GM23338 (cell line): Measurements from ENCODE around the gene ANKRD27. TPM values are rescaled to one million over a fixed set of nuclear protein-coding genes. Genes with fewer than 3 reads are reported as not detected.

ENCODE experiments used
- ATAC-seq: fragments of 200-7000 bp; cut with Tn5 transposase; 3 replicates; pipeline ENCODE4 v1.9.1; 2020
- DNase-seq: peaks from one replicate; pipeline ENCODE4 v3.0.0-alpha.2; 2015; ENCODE audit warnings: low spot score
- H2AFZ ChIP-seq: fragments of 200-600 bp; sonication (generic); 2 replicates; pipeline ENCODE4 v1.8.0; 2016; ENCODE audit warnings: antibody characterized with exemption, mild to moderate bottlenecking, moderate library complexity
- H3F3A ChIP-seq: fragments of 200-600 bp; sonication (generic); replicated peaks from 2 replicates; pipeline ENCODE4 v1.8.0; 2017; ENCODE audit warnings: antibody characterized with exemption, mixed run types, low read depth
- H3K27ac ChIP-seq: fragments of 200-600 bp; sonication (generic); 2 replicates; pipeline ENCODE4 v1.6.1; 2016; ENCODE audit warnings: low read depth
- H3K27me3 ChIP-seq: fragments of 200-600 bp; sonication (generic); 2 replicates; pipeline ENCODE4 v1.8.0; 2016; ENCODE audit warnings: mild to moderate bottlenecking, mixed run types, moderate library complexity; ENCODE audit not compliant: insufficient read depth
- H3K36me3 ChIP-seq: fragments of 200-600 bp; sonication (generic); 2 replicates; pipeline ENCODE4 v1.8.0; 2016; ENCODE audit warnings: mild to moderate bottlenecking; ENCODE audit not compliant: insufficient read depth
- H3K4me1 ChIP-seq: fragments of 200-600 bp; sonication (generic); 2 replicates; pipeline ENCODE4 v1.8.0; 2016; ENCODE audit warnings: mild to moderate bottlenecking, moderate library complexity; ENCODE audit not compliant: insufficient read depth
- H3K4me2 ChIP-seq: fragments of 200-600 bp; sonication (generic); 2 replicates; pipeline ENCODE4 v1.7.1; 2017; ENCODE audit warnings: mixed run types
- H3K4me3 ChIP-seq: fragments of 200-600 bp; sonication (generic); 2 replicates; pipeline ENCODE4 v1.6.1; 2016; ENCODE audit warnings: mixed run types
- H3K79me2 ChIP-seq: fragments of 200-600 bp; sonication (generic); replicated peaks from 2 replicates; pipeline ENCODE4 v1.8.0; 2017; ENCODE audit warnings: mild to moderate bottlenecking; ENCODE audit not compliant: insufficient read depth
- H3K9me2 ChIP-seq: fragments of 200-600 bp; sonication (generic); 2 replicates; pipeline ENCODE4 v1.8.0; 2017; ENCODE audit not compliant: insufficient read depth
- H4K20me1 ChIP-seq: fragments of 200-600 bp; sonication (generic); replicated peaks from 2 replicates; pipeline ENCODE4 v1.8.0; 2017; ENCODE audit warnings: mild to moderate bottlenecking; ENCODE audit not compliant: insufficient read depth
- H3K27ac Mint-ChIP-seq: 2 replicates; pipeline ENCODE4 v1.8.0; 2020; ENCODE audit warnings: inconsistent platforms, mild to moderate bottlenecking, moderate library complexity, mixed read lengths
- H3K27me3 Mint-ChIP-seq: 3 replicates; pipeline ENCODE4 v1.8.0; 2022; ENCODE audit warnings: low read depth, mild to moderate bottlenecking, moderate library complexity, mixed read lengths, inconsistent platforms; ENCODE audit not compliant: insufficient read depth, poor library complexity
- H3K36me3 Mint-ChIP-seq: 3 replicates; pipeline ENCODE4 v1.8.0; 2021; ENCODE audit warnings: low read depth, mild to moderate bottlenecking, inconsistent platforms, moderate library complexity, mixed read lengths
- H3K4me1 Mint-ChIP-seq: 3 replicates; pipeline ENCODE4 v1.8.0; 2020; ENCODE audit warnings: mild to moderate bottlenecking, inconsistent platforms, mixed read lengths
- H3K4me3 Mint-ChIP-seq: 3 replicates; pipeline ENCODE4 v1.8.0; 2021; ENCODE audit warnings: moderate library complexity, mild to moderate bottlenecking, inconsistent platforms, mixed read lengths
- H3K9me3 Mint-ChIP-seq: 3 replicates; pipeline ENCODE4 v1.8.0; 2020; ENCODE audit warnings: moderate library complexity, mild to moderate bottlenecking, inconsistent platforms, mixed read lengths
- CREB1 ChIP-seq: fragments of 250-450 bp; sonication (Bioruptor Pico); IDR thresholded peaks from 2 replicates; pipeline ENCODE4 v1.5.0; 2020; ENCODE audit warnings: low read depth, mild to moderate bottlenecking, moderate library complexity
- EZH2 ChIP-seq: fragments of 200-600 bp; sonication (generic); IDR thresholded peaks from one replicate; pipeline ENCODE4 v1.8.0; 2017; ENCODE audit warnings: antibody characterized with exemption, mild to moderate bottlenecking, low read depth; ENCODE audit not compliant: unreplicated experiment
- EZH2phosphoT487 ChIP-seq: fragments of 200-600 bp; sonication (generic); IDR thresholded peaks from one replicate; pipeline ENCODE4 v1.8.1; 2018; ENCODE audit warnings: antibody characterized with exemption; ENCODE audit not compliant: unreplicated experiment
- JUNB ChIP-seq: IDR thresholded peaks from one replicate; pipeline ENCODE4 v1.6.1; 2016; ENCODE audit warnings: antibody characterized with exemption; ENCODE audit not compliant: unreplicated experiment
- NANOG ChIP-seq: IDR thresholded peaks from 2 replicates; pipeline ENCODE4 v1.6.1; 2016; ENCODE audit warnings: antibody characterized with exemption, borderline replicate concordance
- POLR2AphosphoS5 ChIP-seq: IDR thresholded peaks from 2 replicates; pipeline ENCODE4 v1.6.1; 2016; ENCODE audit warnings: antibody characterized with exemption, low read depth
- STAT1 ChIP-seq: IDR thresholded peaks from one replicate; pipeline ENCODE4 v1.6.1; 2016; ENCODE audit warnings: antibody characterized with exemption; ENCODE audit not compliant: unreplicated experiment
- ZNF114 ChIP-seq: fragments of 250-450 bp; sonication (Bioruptor Pico); IDR thresholded peaks from 2 replicates; pipeline ENCODE4 v1.5.0; 2020; ENCODE audit warnings: mild to moderate bottlenecking, moderate library complexity
- ZNF331 ChIP-seq: fragments of 250-450 bp; sonication (Bioruptor Pico); IDR thresholded peaks from 2 replicates; pipeline ENCODE4 v1.5.0; 2020; ENCODE audit warnings: low read depth, mild to moderate bottlenecking, moderate library complexity
- polyA plus RNA-seq: library from polyadenylated mRNA; unstranded; fragments of >200 nt; fragmentation: Nextera tagmentation; extraction: Ambion mirVana; gene quantifications from 2 replicates; pipeline ENCODE4 v1.2.1, GENCODE V29; 2016
- total RNA-seq: library from RNA; depleted of rRNA; stranded (reverse); fragments of >200 nt; shearing (Covaris generic); gene quantifications from 2 replicates; pipeline ENCODE4 v1.2.3, GENCODE V29; 2014
- TF ChIP-seq, protein P1 (sequence below): fragments of 250-450 bp; sonication (Bioruptor Pico); IDR thresholded peaks from 2 replicates; pipeline ENCODE4 v1.5.0; 2020; ENCODE audit warnings: mild to moderate bottlenecking, moderate library complexity
- TF ChIP-seq, protein P2 (sequence below): IDR thresholded peaks from 2 replicates; pipeline ENCODE4 v1.6.1; 2016; ENCODE audit warnings: antibody characterized with exemption
- TF ChIP-seq, protein P3 (sequence below): IDR thresholded peaks from one replicate; pipeline ENCODE4 v1.6.1; 2018; ENCODE audit warnings: antibody characterized with exemption; ENCODE audit not compliant: unreplicated experiment
- TF ChIP-seq, protein P4 (sequence below), 2 experiments: fragments of 200-600 bp in 1 of 2; sonication (generic) in 1 of 2; conservative IDR thresholded peaks; 2 replicates each; pipeline versions ENCODE4 v1.5.1 to v1.6.1; 2016 to 2017; ENCODE audit warnings: antibody characterized with exemption in 2 of 2, low read depth in 2 of 2, mild to moderate bottlenecking in 2 of 2, moderate library complexity in 1 of 2

Gene ANKRD27
- total and polyA plus RNA-seq, 2 experiments from 2014 or later = 16.7 to 48.7 TPM

GRCh38 chr19:32649751-32650150 is 25.2 kb downstream of the ANKRD27 start:
- H3K36me3 Mint-ChIP-seq = peaks cover 37% of the 10 kb centered on the region

More at GRCh38 chr19:32649751-32650150, 25.2 kb downstream of the ANKRD27 start:
- Histone ChIP-seq H3F3A (no peaks in the 10 kb centered on the region), H3K4me2 (no peak overlapping the region), H3K79me2 (peaks cover 4% of the 10 kb centered on the region; the same call in 1 of the 2 replicates), H3K36me3 (peaks cover 8% of the 10 kb centered on the region; the same call in 1 of the 2 replicates), H3K9me2 (no peaks in the 10 kb centered on the region), H3K27me3 (no peaks in the 10 kb centered on the region), H3K4me3 (no peak overlapping the region), H3K27ac (no peak overlapping the region), H4K20me1 (peaks cover 8% of the 10 kb centered on the region), H2AFZ (no peak overlapping the region), H3K4me1 (no peaks in the 10 kb centered on the region)
- Mint-ChIP-seq H3K27me3 (peaks cover 4% of the 10 kb centered on the region), H3K9me3 (no peaks in the 10 kb centered on the region), H3K27ac (no peak overlapping the region), H3K4me3 (no peak overlapping the region), H3K4me1 (peaks cover 16% of the 10 kb centered on the region; the same call in 2 of the 3 replicates)
- no peak for TF ChIP-seq ZNF331 (CRISPR knock-in tag)
- TF ChIP-seq EZH2phosphoT487 = no peak
- TF ChIP-seq, protein P1, sequence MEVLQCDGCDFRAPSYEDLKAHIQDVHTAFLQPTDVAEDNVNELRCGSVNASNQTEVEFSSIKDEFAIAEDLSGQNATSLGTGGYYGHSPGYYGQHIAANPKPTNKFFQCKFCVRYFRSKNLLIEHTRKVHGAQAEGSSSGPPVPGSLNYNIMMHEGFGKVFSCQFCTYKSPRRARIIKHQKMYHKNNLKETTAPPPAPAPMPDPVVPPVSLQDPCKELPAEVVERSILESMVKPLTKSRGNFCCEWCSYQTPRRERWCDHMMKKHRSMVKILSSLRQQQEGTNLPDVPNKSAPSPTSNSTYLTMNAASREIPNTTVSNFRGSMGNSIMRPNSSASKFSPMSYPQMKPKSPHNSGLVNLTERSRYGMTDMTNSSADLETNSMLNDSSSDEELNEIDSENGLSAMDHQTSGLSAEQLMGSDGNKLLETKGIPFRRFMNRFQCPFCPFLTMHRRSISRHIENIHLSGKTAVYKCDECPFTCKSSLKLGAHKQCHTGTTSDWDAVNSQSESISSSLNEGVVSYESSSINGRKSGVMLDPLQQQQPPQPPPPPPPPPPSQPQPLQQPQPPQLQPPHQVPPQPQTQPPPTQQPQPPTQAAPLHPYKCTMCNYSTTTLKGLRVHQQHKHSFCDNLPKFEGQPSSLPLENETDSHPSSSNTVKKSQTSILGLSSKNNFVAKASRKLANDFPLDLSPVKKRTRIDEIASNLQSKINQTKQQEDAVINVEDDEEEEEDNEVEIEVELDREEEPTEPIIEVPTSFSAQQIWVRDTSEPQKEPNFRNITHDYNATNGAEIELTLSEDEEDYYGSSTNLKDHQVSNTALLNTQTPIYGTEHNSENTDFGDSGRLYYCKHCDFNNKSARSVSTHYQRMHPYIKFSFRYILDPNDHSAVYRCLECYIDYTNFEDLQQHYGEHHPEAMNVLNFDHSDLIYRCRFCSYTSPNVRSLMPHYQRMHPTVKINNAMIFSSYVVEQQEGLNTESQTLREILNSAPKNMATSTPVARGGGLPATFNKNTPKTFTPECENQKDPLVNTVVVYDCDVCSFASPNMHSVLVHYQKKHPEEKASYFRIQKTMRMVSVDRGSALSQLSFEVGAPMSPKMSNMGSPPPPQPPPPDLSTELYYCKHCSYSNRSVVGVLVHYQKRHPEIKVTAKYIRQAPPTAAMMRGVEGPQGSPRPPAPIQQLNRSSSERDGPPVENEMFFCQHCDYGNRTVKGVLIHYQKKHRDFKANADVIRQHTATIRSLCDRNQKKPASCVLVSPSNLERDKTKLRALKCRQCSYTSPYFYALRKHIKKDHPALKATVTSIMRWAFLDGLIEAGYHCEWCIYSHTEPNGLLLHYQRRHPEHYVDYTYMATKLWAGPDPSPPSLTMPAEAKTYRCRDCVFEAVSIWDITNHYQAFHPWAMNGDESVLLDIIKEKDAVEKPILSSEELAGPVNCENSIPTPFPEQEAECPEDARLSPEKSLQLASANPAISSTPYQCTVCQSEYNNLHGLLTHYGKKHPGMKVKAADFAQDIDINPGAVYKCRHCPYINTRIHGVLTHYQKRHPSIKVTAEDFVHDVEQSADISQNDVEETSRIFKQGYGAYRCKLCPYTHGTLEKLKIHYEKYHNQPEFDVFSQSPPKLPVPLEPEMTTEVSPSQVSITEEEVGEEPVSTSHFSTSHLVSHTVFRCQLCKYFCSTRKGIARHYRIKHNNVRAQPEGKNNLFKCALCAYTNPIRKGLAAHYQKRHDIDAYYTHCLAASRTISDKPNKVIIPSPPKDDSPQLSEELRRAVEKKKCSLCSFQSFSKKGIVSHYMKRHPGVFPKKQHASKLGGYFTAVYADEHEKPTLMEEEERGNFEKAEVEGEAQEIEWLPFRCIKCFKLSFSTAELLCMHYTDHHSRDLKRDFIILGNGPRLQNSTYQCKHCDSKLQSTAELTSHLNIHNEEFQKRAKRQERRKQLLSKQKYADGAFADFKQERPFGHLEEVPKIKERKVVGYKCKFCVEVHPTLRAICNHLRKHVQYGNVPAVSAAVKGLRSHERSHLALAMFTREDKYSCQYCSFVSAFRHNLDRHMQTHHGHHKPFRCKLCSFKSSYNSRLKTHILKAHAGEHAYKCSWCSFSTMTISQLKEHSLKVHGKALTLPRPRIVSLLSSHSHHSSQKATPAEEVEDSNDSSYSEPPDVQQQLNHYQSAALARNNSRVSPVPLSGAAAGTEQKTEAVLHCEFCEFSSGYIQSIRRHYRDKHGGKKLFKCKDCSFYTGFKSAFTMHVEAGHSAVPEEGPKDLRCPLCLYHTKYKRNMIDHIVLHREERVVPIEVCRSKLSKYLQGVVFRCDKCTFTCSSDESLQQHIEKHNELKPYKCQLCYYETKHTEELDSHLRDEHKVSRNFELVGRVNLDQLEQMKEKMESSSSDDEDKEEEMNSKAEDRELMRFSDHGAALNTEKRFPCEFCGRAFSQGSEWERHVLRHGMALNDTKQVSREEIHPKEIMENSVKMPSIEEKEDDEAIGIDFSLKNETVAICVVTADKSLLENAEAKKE = no peak
- TF ChIP-seq, protein P2, sequence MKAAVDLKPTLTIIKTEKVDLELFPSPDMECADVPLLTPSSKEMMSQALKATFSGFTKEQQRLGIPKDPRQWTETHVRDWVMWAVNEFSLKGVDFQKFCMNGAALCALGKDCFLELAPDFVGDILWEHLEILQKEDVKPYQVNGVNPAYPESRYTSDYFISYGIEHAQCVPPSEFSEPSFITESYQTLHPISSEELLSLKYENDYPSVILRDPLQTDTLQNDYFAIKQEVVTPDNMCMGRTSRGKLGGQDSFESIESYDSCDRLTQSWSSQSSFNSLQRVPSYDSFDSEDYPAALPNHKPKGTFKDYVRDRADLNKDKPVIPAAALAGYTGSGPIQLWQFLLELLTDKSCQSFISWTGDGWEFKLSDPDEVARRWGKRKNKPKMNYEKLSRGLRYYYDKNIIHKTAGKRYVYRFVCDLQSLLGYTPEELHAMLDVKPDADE = no peak
- TF ChIP-seq JUNB = no peak
- no peak for TF ChIP-seq ZNF114 (CRISPR knock-in tag)
- no peak for TF ChIP-seq POLR2AphosphoS5
- TF ChIP-seq, protein P3, sequence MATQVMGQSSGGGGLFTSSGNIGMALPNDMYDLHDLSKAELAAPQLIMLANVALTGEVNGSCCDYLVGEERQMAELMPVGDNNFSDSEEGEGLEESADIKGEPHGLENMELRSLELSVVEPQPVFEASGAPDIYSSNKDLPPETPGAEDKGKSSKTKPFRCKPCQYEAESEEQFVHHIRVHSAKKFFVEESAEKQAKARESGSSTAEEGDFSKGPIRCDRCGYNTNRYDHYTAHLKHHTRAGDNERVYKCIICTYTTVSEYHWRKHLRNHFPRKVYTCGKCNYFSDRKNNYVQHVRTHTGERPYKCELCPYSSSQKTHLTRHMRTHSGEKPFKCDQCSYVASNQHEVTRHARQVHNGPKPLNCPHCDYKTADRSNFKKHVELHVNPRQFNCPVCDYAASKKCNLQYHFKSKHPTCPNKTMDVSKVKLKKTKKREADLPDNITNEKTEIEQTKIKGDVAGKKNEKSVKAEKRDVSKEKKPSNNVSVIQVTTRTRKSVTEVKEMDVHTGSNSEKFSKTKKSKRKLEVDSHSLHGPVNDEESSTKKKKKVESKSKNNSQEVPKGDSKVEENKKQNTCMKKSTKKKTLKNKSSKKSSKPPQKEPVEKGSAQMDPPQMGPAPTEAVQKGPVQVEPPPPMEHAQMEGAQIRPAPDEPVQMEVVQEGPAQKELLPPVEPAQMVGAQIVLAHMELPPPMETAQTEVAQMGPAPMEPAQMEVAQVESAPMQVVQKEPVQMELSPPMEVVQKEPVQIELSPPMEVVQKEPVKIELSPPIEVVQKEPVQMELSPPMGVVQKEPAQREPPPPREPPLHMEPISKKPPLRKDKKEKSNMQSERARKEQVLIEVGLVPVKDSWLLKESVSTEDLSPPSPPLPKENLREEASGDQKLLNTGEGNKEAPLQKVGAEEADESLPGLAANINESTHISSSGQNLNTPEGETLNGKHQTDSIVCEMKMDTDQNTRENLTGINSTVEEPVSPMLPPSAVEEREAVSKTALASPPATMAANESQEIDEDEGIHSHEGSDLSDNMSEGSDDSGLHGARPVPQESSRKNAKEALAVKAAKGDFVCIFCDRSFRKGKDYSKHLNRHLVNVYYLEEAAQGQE = no peak
- no peak for TF ChIP-seq STAT1
- no peak for TF ChIP-seq CREB1 (CRISPR knock-in tag)
- TF ChIP-seq NANOG = no peak
- TF ChIP-seq, protein P4, sequence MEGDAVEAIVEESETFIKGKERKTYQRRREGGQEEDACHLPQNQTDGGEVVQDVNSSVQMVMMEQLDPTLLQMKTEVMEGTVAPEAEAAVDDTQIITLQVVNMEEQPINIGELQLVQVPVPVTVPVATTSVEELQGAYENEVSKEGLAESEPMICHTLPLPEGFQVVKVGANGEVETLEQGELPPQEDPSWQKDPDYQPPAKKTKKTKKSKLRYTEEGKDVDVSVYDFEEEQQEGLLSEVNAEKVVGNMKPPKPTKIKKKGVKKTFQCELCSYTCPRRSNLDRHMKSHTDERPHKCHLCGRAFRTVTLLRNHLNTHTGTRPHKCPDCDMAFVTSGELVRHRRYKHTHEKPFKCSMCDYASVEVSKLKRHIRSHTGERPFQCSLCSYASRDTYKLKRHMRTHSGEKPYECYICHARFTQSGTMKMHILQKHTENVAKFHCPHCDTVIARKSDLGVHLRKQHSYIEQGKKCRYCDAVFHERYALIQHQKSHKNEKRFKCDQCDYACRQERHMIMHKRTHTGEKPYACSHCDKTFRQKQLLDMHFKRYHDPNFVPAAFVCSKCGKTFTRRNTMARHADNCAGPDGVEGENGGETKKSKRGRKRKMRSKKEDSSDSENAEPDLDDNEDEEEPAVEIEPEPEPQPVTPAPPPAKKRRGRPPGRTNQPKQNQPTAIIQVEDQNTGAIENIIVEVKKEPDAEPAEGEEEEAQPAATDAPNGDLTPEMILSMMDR (conservative IDR thresholded peaks at IDR 0.05; ENCODE audit: low read depth in 2 of 2) = no peak
- no peak for TF ChIP-seq EZH2
- DNase-seq (no peak), ATAC-seq (no peak)
